Activated naive CD8-positive, alpha-beta T cell (primary cell): Measurements from ENCODE around the gene UBXN6.

ENCODE experiments used
- H3K27ac Mint-ChIP-seq: one replicate; pipeline ENCODE4 v1.8.0; 2021; ENCODE audit warnings: mixed read lengths
- H3K27me3 Mint-ChIP-seq: one replicate; pipeline ENCODE4 v1.8.0; 2021; ENCODE audit warnings: mixed read lengths
- H3K36me3 Mint-ChIP-seq: one replicate; pipeline ENCODE4 v1.8.0; 2021; ENCODE audit warnings: mixed read lengths
- H3K4me1 Mint-ChIP-seq: one replicate; pipeline ENCODE4 v1.8.0; 2021; ENCODE audit warnings: low read depth, mixed read lengths
- H3K4me3 Mint-ChIP-seq: one replicate; pipeline ENCODE4 v1.8.0; 2021; ENCODE audit warnings: mild to moderate bottlenecking, mixed read lengths
- H3K9me3 Mint-ChIP-seq: one replicate; pipeline ENCODE4 v1.8.0; 2021; ENCODE audit warnings: low read depth, mixed read lengths

Gene UBXN6

GRCh38 chr19:4498694-4499093 lies 41.1 kb upstream of the UBXN6 start:
- no peaks in the 10 kb centered on the region for H3K9me3 Mint-ChIP-seq

GRCh38 chr19:4497770-4498389 lies 40.3 kb upstream of the UBXN6 start:
- H3K27ac Mint-ChIP-seq = no peak overlapping the region
- no peaks in the 10 kb centered on the region for H3K36me3 Mint-ChIP-seq
- no peak overlapping the region for H3K4me3 Mint-ChIP-seq
- H3K4me1 Mint-ChIP-seq = no peaks in the 10 kb centered on the region
- H3K27me3 Mint-ChIP-seq = no peaks in the 10 kb centered on the region
- no peaks in the 10 kb centered on the region for H3K9me3 Mint-ChIP-seq

More at GRCh38 chr19:4498694-4499093, 41.1 kb upstream of the UBXN6 start:
- no peak overlapping the region for H3K4me3 Mint-ChIP-seq
- no peak overlapping the region for H3K27ac Mint-ChIP-seq
- H3K27me3 Mint-ChIP-seq = no peaks in the 10 kb centered on the region
- no peaks in the 10 kb centered on the region for H3K36me3 Mint-ChIP-seq
- H3K4me1 Mint-ChIP-seq = no peaks in the 10 kb centered on the region

GRCh38 chr19:4496304-4496703 lies 38.7 kb upstream of the UBXN6 start:
- H3K27me3 Mint-ChIP-seq = no peaks in the 10 kb centered on the region
- H3K4me3 Mint-ChIP-seq = no peak overlapping the region
- no peak overlapping the region for H3K27ac Mint-ChIP-seq
- H3K36me3 Mint-ChIP-seq = no peaks in the 10 kb centered on the region
- H3K4me1 Mint-ChIP-seq = no peaks in the 10 kb centered on the region
- no peaks in the 10 kb centered on the region for H3K9me3 Mint-ChIP-seq

- Mint-ChIP-seq H3K27ac (no peak overlapping the region), H3K27me3 (no peaks in the 10 kb centered on the region), H3K4me3 (no peak overlapping the region), H3K9me3 (no peaks in the 10 kb centered on the region), H3K36me3 (no peaks in the 10 kb centered on the region), H3K4me1 (no peaks in the 10 kb centered on the region)
These were observed 37.9 kb upstream of the UBXN6 start for GRCh38 chr19:4495471-4495870.

- Mint-ChIP-seq H3K4me1 (no peaks in the 10 kb centered on the region), H3K9me3 (no peaks in the 10 kb centered on the region), H3K36me3 (no peaks in the 10 kb centered on the region), H3K4me3 (no peak overlapping the region), H3K27ac (no peak overlapping the region), H3K27me3 (no peaks in the 10 kb centered on the region)
These were observed 37.1 kb upstream of the UBXN6 start for GRCh38 chr19:4494691-4495064.

- Mint-ChIP-seq H3K36me3 (no peaks in the 10 kb centered on the region), H3K4me1 (no peaks in the 10 kb centered on the region), H3K27me3 (no peaks in the 10 kb centered on the region), H3K27ac (no peak overlapping the region), H3K4me3 (no peak overlapping the region), H3K9me3 (no peaks in the 10 kb centered on the region)
These were observed 36.5 kb upstream of the UBXN6 start for GRCh38 chr19:4493929-4494690.

- Mint-ChIP-seq H3K4me1 (no peaks in the 10 kb centered on the region), H3K36me3 (no peaks in the 10 kb centered on the region), H3K4me3 (no peak overlapping the region), H3K9me3 (no peaks in the 10 kb centered on the region), H3K27ac (no peak overlapping the region), H3K27me3 (no peaks in the 10 kb centered on the region)
These were observed 35.7 kb upstream of the UBXN6 start for GRCh38 chr19:4493104-4493928.

- Mint-ChIP-seq H3K27me3 (no peaks in the 10 kb centered on the region), H3K36me3 (no peaks in the 10 kb centered on the region), H3K9me3 (no peaks in the 10 kb centered on the region), H3K4me3 (no peak overlapping the region), H3K4me1 (peaks cover under 1% of the 10 kb centered on the region), H3K27ac (no peak overlapping the region)
These were observed 34.9 kb upstream of the UBXN6 start for GRCh38 chr19:4492337-4493103.

GRCh38 chr19:4491446-4491845 lies 33.9 kb upstream of the UBXN6 start:
- no peak overlapping the region for H3K27ac Mint-ChIP-seq
- no peaks in the 10 kb centered on the region for H3K9me3 Mint-ChIP-seq
- no peak overlapping the region for H3K4me3 Mint-ChIP-seq
- no peaks in the 10 kb centered on the region for H3K27me3 Mint-ChIP-seq
- H3K4me1 Mint-ChIP-seq = peaks cover 1% of the 10 kb centered on the region
- no peaks in the 10 kb centered on the region for H3K36me3 Mint-ChIP-seq

- Mint-ChIP-seq H3K27me3 (no peaks in the 10 kb centered on the region), H3K36me3 (no peaks in the 10 kb centered on the region), H3K27ac (no peak overlapping the region), H3K4me1 (peaks cover 3% of the 10 kb centered on the region), H3K4me3 (no peak overlapping the region), H3K9me3 (no peaks in the 10 kb centered on the region)
These were observed 30.9 kb upstream of the UBXN6 start for GRCh38 chr19:4488496-4488895.

GRCh38 chr19:4487572-4487971 lies 30.0 kb upstream of the UBXN6 start:
- no peak overlapping the region for H3K27ac Mint-ChIP-seq
- no peaks in the 10 kb centered on the region for H3K36me3 Mint-ChIP-seq
- H3K27me3 Mint-ChIP-seq = no peaks in the 10 kb centered on the region
- peaks cover 3% of the 10 kb centered on the region for H3K4me1 Mint-ChIP-seq
- no peaks in the 10 kb centered on the region for H3K9me3 Mint-ChIP-seq
- no peak overlapping the region for H3K4me3 Mint-ChIP-seq

- Mint-ChIP-seq H3K4me1 (peaks cover 3% of the 10 kb centered on the region), H3K36me3 (no peaks in the 10 kb centered on the region), H3K4me3 (no peak overlapping the region), H3K27me3 (no peaks in the 10 kb centered on the region), H3K27ac (no peak overlapping the region), H3K9me3 (no peaks in the 10 kb centered on the region)
These were observed 25.8 kb upstream of the UBXN6 start for GRCh38 chr19:4483385-4483784.

GRCh38 chr19:4482721-4483364 lies 25.2 kb upstream of the UBXN6 start:
- H3K9me3 Mint-ChIP-seq = no peaks in the 10 kb centered on the region
- no peak overlapping the region for H3K27ac Mint-ChIP-seq
- H3K4me1 Mint-ChIP-seq = peaks cover 3% of the 10 kb centered on the region
- no peaks in the 10 kb centered on the region for H3K27me3 Mint-ChIP-seq
- H3K36me3 Mint-ChIP-seq = no peaks in the 10 kb centered on the region
- no peak overlapping the region for H3K4me3 Mint-ChIP-seq

- Mint-ChIP-seq H3K9me3 (no peaks in the 10 kb centered on the region), H3K36me3 (peaks cover 2% of the 10 kb centered on the region), H3K4me1 (peaks cover 12% of the 10 kb centered on the region), H3K27me3 (no peaks in the 10 kb centered on the region), H3K4me3 (no peak overlapping the region), H3K27ac (no peak overlapping the region)
These were observed 19.6 kb upstream of the UBXN6 start for GRCh38 chr19:4477034-4477801.
